Aorta (tissue), 5 donors: ENCODE measurements around the gene PPP1R1B. TPM values are rescaled to one million over a fixed set of nuclear protein-coding genes. Genes with fewer than 3 reads are reported as not detected.

Source experiments
- ATAC-seq: fragments of 200-7000 bp; cut with Tn5 transposase; one replicate; pipeline ENCODE4 v1.9.1; 2022; ENCODE audit warnings: moderate library complexity; ENCODE audit not compliant: low FRiP score
- DNase-seq, 2 donors: peaks; one replicate each; pipeline ENCODE4 v3.0.0-alpha.2; 2020
- H3K27ac ChIP-seq, 2 donors: one replicate each; pipeline ENCODE4 v1.5.1; 2013; ENCODE audit warnings: low read length in 2 of 2, mild to moderate bottlenecking in 2 of 2, moderate library complexity in 2 of 2, control low read depth in 1 of 2, inconsistent platforms in 1 of 2, low read depth in 1 of 2
- H3K27me3 ChIP-seq, 2 donors: one replicate each; pipeline ENCODE4 v1.6.1; 2013; ENCODE audit warnings: control low read depth in 1 of 2, low read length in 1 of 2, mild to moderate bottlenecking in 1 of 2, moderate library complexity in 1 of 2; ENCODE audit not compliant: insufficient read depth in 2 of 2, control insufficient read depth in 1 of 2
- H3K36me3 ChIP-seq, 2 donors: one replicate each; pipeline ENCODE4 v1.6.1; 2013; ENCODE audit warnings: control low read depth in 1 of 2, low read length in 1 of 2, mild to moderate bottlenecking in 1 of 2; ENCODE audit not compliant: insufficient read depth in 2 of 2, control insufficient read depth in 1 of 2
- H3K4me1 ChIP-seq, 2 donors: one replicate each; pipeline ENCODE4 v1.6.1; 2013; ENCODE audit warnings: low read length in 2 of 2, control low read depth in 1 of 2, mild to moderate bottlenecking in 1 of 2, moderate library complexity in 1 of 2; ENCODE audit not compliant: insufficient read depth in 2 of 2, control insufficient read depth in 1 of 2
- H3K4me3 ChIP-seq, 2 donors: one replicate each; pipeline ENCODE4 v1.5.1; 2013; ENCODE audit warnings: low read length in 2 of 2, control low read depth in 1 of 2, mild to moderate bottlenecking in 1 of 2
- H3K9me3 ChIP-seq: one replicate; pipeline ENCODE4 v1.6.1; 2013; ENCODE audit warnings: mild to moderate bottlenecking, low read length; ENCODE audit not compliant: control insufficient read depth
- WGBS, 2 donors: extraction: QIAGEN DNeasy Blood & Tissue Kit; methylation state at CpG; one replicate each; pipeline ENCODE4 v1.1.7; 2013; 5-methylcytosine and 5-hydroxymethylcytosine counted together
- intact Hi-C, 2 donors: fragments of 100-400 bp; cut with DNase I; formaldehyde crosslinking; loops; one replicate each; pipeline versions ENCODE4 v1.14.2 to v1.15.0; 2022
- polyA plus RNA-seq, 2 donors: library from polyadenylated mRNA; stranded (reverse); fragments of 200-250 nt; gene quantifications; one replicate each; pipeline ENCODE4 v1.2.3, GENCODE V29; 2013
- total RNA-seq, 2 donors: library from RNA; stranded (reverse); fragmentation: NEBNext Ultra II Directional; extraction: Animal tissue kit (Norgen Biotek cat#: 25700); gene quantifications; one replicate each; pipeline ENCODE4 v1.2.1, GENCODE V29; 2021
- donor health status: healthy with polysubstance abuse.
- donor health status: Bipolar disorder and iron deficiency.
- donor health status: DM: no; HTN: no; CAD: no.
- donor health status: DM: no; HTN: no; CAD: no.
- donor health status: DM: yes; HTN: yes; CAD: no.

Gene PPP1R1B
- total and polyA plus RNA-seq, 4 donors: 1.0 to 13.5 (median 2.5) TPM; not detected in 1

DNA sequence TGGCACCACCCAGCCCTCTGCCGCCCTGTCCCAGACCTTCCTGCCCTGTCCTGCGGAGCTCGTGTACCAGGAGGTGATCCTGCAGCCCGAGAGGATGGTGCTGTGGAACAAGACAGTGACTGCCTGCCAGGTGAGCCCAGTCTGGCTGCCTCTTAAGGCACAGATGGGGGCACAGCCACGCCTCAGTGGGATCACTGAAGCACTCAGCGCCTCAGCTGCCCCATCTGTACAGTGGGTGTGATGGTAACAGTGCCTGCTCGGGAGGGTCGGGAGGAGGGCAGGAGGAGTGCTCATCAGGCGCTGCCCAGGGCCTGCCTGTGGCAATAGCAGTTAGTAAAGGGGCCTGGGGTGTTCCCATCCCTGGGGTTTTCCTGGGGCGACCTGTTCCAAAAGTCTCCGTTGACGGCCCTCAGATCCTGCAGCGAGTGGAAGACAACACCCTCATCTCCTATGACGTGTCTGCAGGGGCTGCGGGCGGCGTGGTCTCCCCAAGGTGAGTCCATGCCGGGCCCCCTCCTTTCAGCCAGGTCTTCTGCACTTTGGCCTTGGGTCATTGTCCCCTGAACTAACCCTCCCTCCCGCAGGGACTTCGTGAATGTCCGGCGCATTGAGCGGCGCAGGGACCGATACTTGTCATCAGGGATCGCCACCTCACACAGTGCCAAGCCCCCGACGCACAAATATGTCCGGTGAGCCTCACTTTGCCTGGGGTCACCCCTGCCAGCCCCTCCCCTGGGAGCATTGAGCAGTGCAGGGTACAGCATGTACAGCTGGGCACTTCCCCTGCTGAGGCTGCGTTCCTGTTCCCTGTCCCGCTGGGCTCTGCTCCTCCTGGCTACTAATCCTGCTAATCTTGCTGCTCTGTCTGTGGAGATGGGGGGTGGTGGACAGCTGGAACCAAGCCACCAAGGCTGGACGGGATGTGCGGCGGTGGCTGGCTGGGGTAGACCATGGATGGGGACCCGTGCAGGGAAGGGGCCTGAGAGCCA lies 33.9 kb downstream of the PPP1R1B start:
- no peak for ATAC-seq
- intact Hi-C loops: no loop called here
- Histone ChIP-seq H3K36me3 (peaks cover 0 to 3% of the 10 kb centered on the region in 2 donors), H3K27ac (no peak overlapping the region), H3K9me3 (no peaks in the 10 kb centered on the region), H3K27me3 (no peaks in the 10 kb centered on the region), H3K4me3 (no peak overlapping the region), H3K4me1 (no peaks in the 10 kb centered on the region)
- no peak for DNase-seq
- WGBS, 2 donors: 85 to 89% methylated on average over 35 of the region's 35 CpGs

DNA sequence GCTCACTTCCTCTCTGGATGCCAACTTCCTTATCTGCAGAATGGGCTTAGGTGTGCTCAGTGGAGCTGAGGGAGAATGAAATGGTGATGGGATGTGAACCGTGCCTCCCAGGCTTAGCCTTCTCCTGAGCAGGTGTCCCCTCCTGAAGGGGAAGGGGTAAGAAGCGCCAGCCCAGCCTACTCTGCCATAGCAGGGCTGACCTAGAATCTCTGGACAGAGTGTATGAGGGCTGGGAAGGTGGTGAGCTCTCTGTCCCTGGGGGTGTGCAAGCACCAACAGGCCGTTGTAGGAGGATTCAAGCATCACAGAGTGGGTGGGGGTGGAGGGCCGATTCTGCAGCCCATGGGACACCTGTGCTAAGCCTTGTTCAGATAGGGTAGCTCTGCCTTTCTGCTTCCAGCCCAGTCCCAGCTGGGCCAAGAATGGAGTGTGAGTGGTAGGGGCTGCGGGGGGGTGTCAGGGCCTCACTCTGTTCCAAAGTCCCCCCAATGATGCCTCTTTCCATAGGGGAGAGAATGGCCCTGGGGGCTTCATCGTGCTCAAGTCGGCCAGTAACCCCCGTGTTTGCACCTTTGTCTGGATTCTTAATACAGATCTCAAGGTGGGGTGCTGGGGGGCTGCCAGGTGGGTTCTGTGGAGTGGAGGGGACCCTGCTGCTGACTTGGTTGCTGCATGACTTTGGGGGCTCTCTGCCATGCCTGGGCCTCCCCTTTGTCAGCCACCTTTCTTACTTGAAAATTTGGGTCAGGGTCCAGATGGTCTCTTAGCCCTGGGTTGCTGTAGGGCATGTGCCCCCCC lies 35.2 kb downstream of the PPP1R1B start:
- 83% methylated on average over 8 of the region's 8 CpGs for WGBS, 2 donors
- Histone ChIP-seq H3K36me3 (peaks cover 0 to 3% of the 10 kb centered on the region in 2 donors), H3K4me3 (no peak overlapping the region), H3K9me3 (no peaks in the 10 kb centered on the region), H3K4me1 (no peaks in the 10 kb centered on the region), H3K27me3 (no peaks in the 10 kb centered on the region), H3K27ac (no peak overlapping the region)
- ATAC-seq (no peak), DNase-seq (no peak)
- intact Hi-C loops: no loop called here

- no peak for ATAC-seq
- H3K4me3 ChIP-seq: no peak overlapping the region
- no peaks in the 10 kb centered on the region for H3K27me3 ChIP-seq
- DNase-seq: no peak
- 81 to 82% methylated on average over 22 of the region's 22 CpGs for WGBS, 2 donors
- H3K27ac ChIP-seq: no peak overlapping the region
- H3K4me1 ChIP-seq: no peaks in the 10 kb centered on the region
- H3K36me3 ChIP-seq: peaks cover 0 to 3% of the 10 kb centered on the region in 2 donors
- no peaks in the 10 kb centered on the region for H3K9me3 ChIP-seq
- intact Hi-C loops: no loop called here
Observed at GRCh38 chr17:39662551-39663339, 36.0 kb downstream of the PPP1R1B start.

DNA sequence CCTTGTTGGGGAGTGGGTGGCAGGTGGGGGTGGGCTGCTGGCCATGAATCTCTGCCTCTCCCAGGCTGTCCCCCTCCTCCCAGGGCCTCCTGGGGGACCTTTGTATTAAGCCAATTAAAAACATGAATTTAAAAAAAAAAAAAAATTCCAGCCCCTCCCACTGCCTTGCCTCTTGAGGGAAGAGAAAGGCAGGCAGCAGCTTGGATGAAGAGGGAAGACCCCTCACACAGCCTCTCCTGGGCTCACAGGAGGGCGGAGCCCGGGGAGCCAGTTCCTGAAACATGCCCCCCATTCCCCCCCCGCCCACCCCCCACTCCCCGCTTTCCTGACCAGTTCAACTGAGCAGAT lies 36.6 kb downstream of the PPP1R1B start:
- H3K4me1 ChIP-seq: no peaks in the 10 kb centered on the region
- H3K27ac ChIP-seq: no peak overlapping the region
- no peaks in the 10 kb centered on the region for H3K9me3 ChIP-seq
- H3K4me3 ChIP-seq: no peak overlapping the region
- 64 to 66% methylated on average over 4 of the region's 4 CpGs for WGBS, 2 donors
- H3K36me3 ChIP-seq: peaks cover 0 to 3% of the 10 kb centered on the region in 2 donors
- ATAC-seq: no peak
- intact Hi-C loops: no loop called here
- no peak for DNase-seq
- no peaks in the 10 kb centered on the region for H3K27me3 ChIP-seq

- Histone ChIP-seq H3K36me3 (peaks cover 0 to 3% of the 10 kb centered on the region in 2 donors), H3K27ac (peak overlapping the region in 1 of 2 donors; percentile 11), H3K9me3 (no peaks in the 10 kb centered on the region), H3K27me3 (no peaks in the 10 kb centered on the region), H3K4me1 (no peaks in the 10 kb centered on the region), H3K4me3 (no peak overlapping the region)
- ATAC-seq: no peak
- WGBS, 2 donors: 59 to 64% methylated on average over 17 of the region's 17 CpGs
- intact Hi-C loops: no loop called here
- no peak for DNase-seq
Observed at GRCh38 chr17:39663688-39664580, 37.2 kb downstream of the PPP1R1B start.

GRCh38 chr17:39664581-39665561 lies 38.1 kb downstream of the PPP1R1B start, which contains the start of gene TCAP:
TSS of gene TCAP (plus strand) at chr17:39665349. CDS start at chr17:39665360, 11 bp downstream.
- Histone ChIP-seq H3K36me3 (peaks cover 0 to 3% of the 10 kb centered on the region in 2 donors), H3K4me1 (no peaks in the 10 kb centered on the region), H3K4me3 (no peak within 1 kb of the TSS), H3K27me3 (no peaks in the 10 kb centered on the region), H3K27ac (peak within 1 kb of the TSS; percentile 1 to 29), H3K9me3 (no peaks in the 10 kb centered on the region)
- intact Hi-C loops: loop anchor here (5.0 kb wide), 2 partner anchors 37 to 62 kb away; partner anchors contain the start of gene ERBB2 (in 2 of the 2)
- ATAC-seq: no peak
- DNase-seq: no peak
- 33 to 34% methylated on average over 15 of the region's 15 CpGs for WGBS, 2 donors

DNA sequence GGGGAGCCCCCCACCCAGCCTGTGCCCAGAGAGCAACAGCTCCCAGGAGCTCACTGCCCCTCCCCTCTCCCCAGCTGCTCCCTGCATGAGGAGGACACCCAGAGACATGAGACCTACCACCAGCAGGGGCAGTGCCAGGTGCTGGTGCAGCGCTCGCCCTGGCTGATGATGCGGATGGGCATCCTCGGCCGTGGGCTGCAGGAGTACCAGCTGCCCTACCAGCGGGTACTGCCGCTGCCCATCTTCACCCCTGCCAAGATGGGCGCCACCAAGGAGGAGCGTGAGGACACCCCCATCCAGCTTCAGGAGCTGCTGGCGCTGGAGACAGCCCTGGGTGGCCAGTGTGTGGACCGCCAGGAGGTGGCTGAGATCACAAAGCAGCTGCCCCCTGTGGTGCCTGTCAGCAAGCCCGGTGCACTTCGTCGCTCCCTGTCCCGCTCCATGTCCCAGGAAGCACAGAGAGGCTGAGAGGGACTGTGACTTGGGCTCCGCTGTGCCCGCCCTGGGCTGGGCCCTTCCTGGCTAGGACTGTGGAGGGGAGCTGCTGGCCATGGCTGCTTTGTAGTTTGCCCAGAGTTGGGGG lies 39.0 kb downstream of the PPP1R1B start:
- peak; percentile 0 for ATAC-seq
- no peaks in the 10 kb centered on the region for H3K4me1 ChIP-seq
- DNase-seq: no peak

More for the DNA sequence above, 39.0 kb downstream of the PPP1R1B start:
- Histone ChIP-seq H3K9me3 (no peaks in the 10 kb centered on the region), H3K27me3 (no peaks in the 10 kb centered on the region), H3K4me3 (no peak overlapping the region), H3K27ac (peak overlapping the region; percentile 1 to 29), H3K36me3 (peaks cover 0 to 3% of the 10 kb centered on the region in 2 donors)
- intact Hi-C loops: loop anchor here (2.0 to 5.0 kb wide), 3 partner anchors 37 to 62 kb away; partner anchors contain the start of gene ERBB2 (in 2 of the 2)
- 44 to 46% methylated on average over 17 of the region's 17 CpGs for WGBS, 2 donors
